Measurements from ENCODE around the gene HFM1.

- no peak for TF ChIP-seq CTCF (IDR thresholded peaks at IDR 0.05 in 2 of 3, conservative IDR thresholded peaks at IDR 0.05 in 1 of 3; ENCODE audit: control insufficient read depth in 2 of 3, extremely low read depth in 1 of 3, insufficient read depth in 1 of 3, low read depth in 3 of 3, low read length in 3 of 3)
- no peak for TF ChIP-seq NFYA (IDR thresholded peaks at IDR 0.05; ENCODE audit: borderline replicate concordance, low read depth, low read length)
- no peak for TF ChIP-seq BHLHE40 (IDR thresholded peaks at IDR 0.05; ENCODE audit: borderline replicate concordance in 1 of 2, low read depth in 2 of 2, low read length in 1 of 2)
- no peak for TF ChIP-seq SIN3A (IDR thresholded peaks at IDR 0.05; ENCODE audit: low read depth, low read length)
- no peak for TF ChIP-seq POLR2AphosphoS5 (IDR thresholded peaks at IDR 0.05; ENCODE audit: low read length)
- TF ChIP-seq ZBTB4 (CRISPR knock-in tag; IDR thresholded peaks at IDR 0.05) = no peak
- no peak for TF ChIP-seq ZNF592 (IDR thresholded peaks at IDR 0.05)
- TF ChIP-seq MAX (IDR thresholded peaks at IDR 0.05; ENCODE audit: low read depth, low read length) = no peak
- TF ChIP-seq REST (IDR thresholded peaks at IDR 0.05; ENCODE audit: low read depth, low read length) = no peak
- no peak for TF ChIP-seq CEBPB (IDR thresholded peaks at IDR 0.05; ENCODE audit: borderline replicate concordance in 1 of 2, low read depth in 2 of 2, low read length in 2 of 2)
These were observed 96.1 kb downstream of the HFM1 start for GRCh38 chr1:91308544-91308943.

All from GM12878 (cell line).